GM10248 (cell line): ENCODE measurements around the gene NOC4L.

Experiments
- CTCF ChIA-PET: fragments of 300-600 bp; sonication (Branson Sonifier 250); formaldehyde crosslinking; extraction: SDS; loops from one replicate; lab custom pipeline; 2021; ENCODE audit warnings: antibody characterized with exemption; lab: Yijun Ruan, JAX
- POLR2A ChIA-PET: fragments of 350-650 bp; sonication (Branson Sonifier 250); formaldehyde crosslinking; extraction: SDS; loops from one replicate; lab custom pipeline; 2020; ENCODE audit warnings: antibody characterized with exemption; lab: Yijun Ruan, JAX
- DNase-seq: peaks from one replicate; pipeline ENCODE4 v3.0.0; 2012; ENCODE audit errors: extremely low spot score
- CTCF ChIP-seq: IDR thresholded peaks from 2 replicates; pipeline ENCODE4 v1.5.1; 2012; ENCODE audit warnings: mild to moderate bottlenecking, low read depth; ENCODE audit errors: extremely low read depth, missing control alignments, control extremely low read depth

The NOC4L gene

DNA sequence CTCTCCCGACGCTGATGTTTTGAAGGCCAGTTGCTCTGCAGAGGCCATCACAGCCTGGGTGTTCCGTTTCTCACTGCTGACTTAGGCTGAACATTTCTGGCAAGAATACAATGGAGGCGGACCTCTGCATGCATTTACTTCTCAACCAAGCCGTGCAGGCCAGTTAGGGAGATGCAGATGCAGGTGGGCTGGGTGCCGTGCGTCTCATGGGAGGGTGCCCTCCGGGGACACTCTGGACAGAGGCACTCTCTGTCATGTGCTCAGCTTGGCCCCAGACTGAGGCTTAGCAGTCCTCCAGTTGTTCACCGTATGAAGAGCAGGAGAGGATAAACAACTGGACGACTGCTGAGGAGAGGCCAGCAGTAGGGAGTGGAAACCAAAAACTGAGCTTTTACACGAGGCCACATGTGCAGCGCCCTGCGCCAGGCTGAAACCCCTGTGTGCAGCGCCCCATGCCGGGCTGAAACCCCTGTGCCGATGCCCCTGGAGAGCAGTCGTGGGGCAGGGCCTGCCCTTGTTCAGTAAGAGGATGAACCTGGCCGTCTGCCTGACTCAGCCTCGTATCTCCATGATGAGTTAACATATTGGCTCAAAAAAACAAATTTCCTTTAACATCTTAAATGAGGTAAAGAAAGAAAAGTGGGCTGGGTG lies 32.5 kb upstream of the NOC4L start:
- TF ChIP-seq CTCF: no peak
- no peak for DNase-seq
- ChIA-PET CTCF (no interaction called here), POLR2A (no interaction called here)

DNA sequence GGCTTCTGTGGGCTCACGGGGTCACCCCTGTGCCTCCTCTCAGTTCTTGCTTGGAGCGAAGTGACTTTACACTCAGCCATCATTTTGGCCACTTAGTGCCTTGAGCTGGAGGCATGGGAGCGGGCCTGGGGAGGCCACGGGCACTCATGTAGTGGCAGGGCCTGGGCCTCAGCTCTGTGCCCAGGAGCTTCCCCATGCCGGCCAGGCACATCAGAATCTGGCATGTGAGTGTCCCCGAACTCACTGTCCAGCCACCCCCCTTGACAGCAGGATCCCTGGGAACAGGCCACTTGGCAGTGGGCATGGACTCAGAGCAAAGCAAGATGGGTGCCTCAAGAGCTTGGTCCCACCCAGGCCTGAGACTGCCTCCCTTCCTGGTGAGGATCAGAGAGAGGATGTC lies 29.6 kb upstream of the NOC4L start:
- ChIA-PET CTCF (interaction anchor here (2.3 kb wide), 1 partner anchor 12 kb away, joined by 7 read pairs; no protein-coding TSS in a partner anchor), POLR2A (no interaction called here)
- no peak for DNase-seq
- TF ChIP-seq CTCF: no peak

DNA sequence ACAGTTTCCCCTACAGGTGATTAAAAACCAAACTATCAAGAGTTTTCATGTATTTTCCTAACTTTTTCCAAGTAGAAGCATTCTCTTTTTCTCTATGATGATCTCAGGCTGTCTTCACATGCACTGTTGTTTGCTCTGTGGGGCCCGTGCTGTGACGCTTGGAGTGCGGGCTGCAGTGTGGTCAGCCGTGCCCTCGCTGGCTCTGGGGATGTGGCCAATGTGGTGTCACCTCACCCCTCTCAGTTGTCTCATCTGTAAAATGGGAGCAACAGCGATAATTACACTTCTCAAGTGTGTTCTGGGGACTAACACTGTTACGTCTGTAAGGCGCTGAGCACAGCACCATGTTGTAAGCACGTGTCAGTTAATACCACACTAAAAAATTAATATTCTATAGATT lies 28.8 kb upstream of the NOC4L start:
- POLR2A ChIA-PET: no interaction called here
- TF ChIP-seq CTCF: no peak
- CTCF ChIA-PET: interaction anchor here (2.3 kb wide), 1 partner anchor 11 kb away, joined by 7 read pairs; no protein-coding TSS in a partner anchor
- no peak for DNase-seq

- no peak for DNase-seq
- CTCF ChIA-PET: no interaction called here
- POLR2A ChIA-PET: no interaction called here
- TF ChIP-seq CTCF: no peak
Observed at GRCh38 chr12:132116709-132117557, 27.3 kb upstream of the NOC4L start.

DNA sequence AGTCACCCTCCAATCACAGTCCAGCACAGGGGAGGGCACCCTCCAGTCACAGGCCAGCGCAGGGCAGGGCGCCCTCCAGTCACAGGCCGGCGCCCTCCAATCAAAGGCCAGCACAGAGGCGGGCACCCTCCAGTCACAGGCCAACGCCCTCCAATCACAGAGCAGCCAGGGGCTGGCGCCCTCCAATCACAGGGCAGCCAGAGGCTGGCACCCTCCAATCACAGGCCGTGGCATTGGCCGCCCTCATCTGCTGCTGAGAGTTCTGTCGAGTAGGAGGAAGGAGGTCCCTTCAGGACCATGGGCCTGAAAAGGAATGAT lies 26.7 kb upstream of the NOC4L start:
- TF ChIP-seq CTCF: no peak
- CTCF ChIA-PET: no interaction called here
- DNase-seq: no peak
- POLR2A ChIA-PET: no interaction called here

GRCh38 chr12:132118876-132119275 lies 25.4 kb upstream of the NOC4L start:
- ChIA-PET CTCF (no interaction called here), POLR2A (no interaction called here)
- no peak for TF ChIP-seq CTCF
- no peak for DNase-seq
